GM19328 (cell line): Measurements from ENCODE around the gene CARS2.
A peak's percentile ranks its signal among the peaks of the same experiment; 100 is the strongest.
"Not testable (repeated sequence)": the region's sequence is repeated elsewhere in the genome, so short reads cannot be mapped to it uniquely, and the experiment has no call there.

ENCODE experiments used
- ATAC-seq: cut with Tn5 transposase; IDR thresholded peaks from one replicate; pipeline ENCODE4 v1.9.1; 2021; ENCODE audit warnings: mild to moderate bottlenecking, moderate library complexity; ENCODE audit not compliant: unreplicated experiment

The CARS2 gene

GRCh38 chr13:110712081-110712848, 6.3 kb upstream of the CARS2 start:
- peak; percentile 30 for ATAC-seq

- peak; percentile 1 for ATAC-seq
These were observed 855 bp upstream of the CARS2 start for GRCh38 chr13:110706570-110707372.

GRCh38 chr13:110705356-110705825, 525 bp downstream of the CARS2 start:
- no peak for ATAC-seq

- no peak for ATAC-seq
These were observed 3.1 kb downstream of the CARS2 start for GRCh38 chr13:110702591-110703526.

- no peak for ATAC-seq
These were observed 3.8 kb downstream of the CARS2 start for GRCh38 chr13:110702089-110702488.

GRCh38 chr13:110701061-110701460, 4.9 kb downstream of the CARS2 start:
- ATAC-seq = not testable (repeated sequence)

- no peak for ATAC-seq
These were observed 5.3 kb downstream of the CARS2 start for GRCh38 chr13:110700641-110701040.

GRCh38 chr13:110700186-110700585, 5.7 kb downstream of the CARS2 start:
- ATAC-seq = no peak

- no peak for ATAC-seq
These were observed 6.5 kb downstream of the CARS2 start for GRCh38 chr13:110699148-110700145.

- ATAC-seq = no peak
These were observed 7.2 kb downstream of the CARS2 start for GRCh38 chr13:110698689-110699088.

GRCh38 chr13:110697842-110698241, 8.1 kb downstream of the CARS2 start:
- no peak for ATAC-seq

GRCh38 chr13:110696776-110697175, 9.1 kb downstream of the CARS2 start:
- no peak for ATAC-seq

- not testable (repeated sequence) for ATAC-seq
These were observed 10.1 kb downstream of the CARS2 start for GRCh38 chr13:110695774-110696173.

- ATAC-seq = no peak
These were observed 15.4 kb downstream of the CARS2 start for GRCh38 chr13:110690516-110690915.

- no peak for ATAC-seq
These were observed 16.2 kb downstream of the CARS2 start for GRCh38 chr13:110689711-110690110.

GRCh38 chr13:110689041-110689440, 16.9 kb downstream of the CARS2 start:
- no peak for ATAC-seq

GRCh38 chr13:110687736-110688135, 18.2 kb downstream of the CARS2 start:
- ATAC-seq = no peak

GRCh38 chr13:110685305-110686020, 20.5 kb downstream of the CARS2 start:
- no peak for ATAC-seq
